ENCODE measurements around the gene USP34.

The USP34 gene

DNA sequence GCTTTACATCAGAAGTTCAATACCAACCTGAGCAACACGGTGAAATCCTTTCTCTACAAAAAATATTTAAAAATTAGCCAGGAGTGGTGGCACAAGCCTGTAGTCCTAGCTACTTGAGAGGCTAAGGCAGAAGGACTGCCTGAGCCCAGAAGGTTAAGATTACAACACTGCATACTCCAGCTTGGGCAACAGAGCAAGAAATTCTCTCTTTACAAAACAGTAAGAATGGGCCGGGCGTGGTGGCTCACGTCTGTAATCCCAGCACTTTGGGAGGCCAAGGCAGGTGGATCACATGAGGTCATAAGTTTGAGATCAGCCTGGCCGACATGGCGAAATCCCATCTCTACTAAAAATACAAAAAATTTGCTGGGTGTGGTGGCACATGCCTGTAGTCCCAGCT is 113.2 kb downstream of the USP34 start:
- Histone ChIP-seq H3K36me3 (ENCODE audit: insufficient read depth, low read depth, low read length) (peaks cover 10% of the 10 kb centered on the region; the same call in 1 of the 2 replicates), H3K27me3 (ENCODE audit: insufficient read depth, low read length) (no peaks in the 10 kb centered on the region), H3K27ac (ENCODE audit: low read length) (no peak overlapping the region), H3K4me3 (ENCODE audit: low read length) (no peak overlapping the region), H3K9ac (ENCODE audit: low read depth, low read length) (no peak overlapping the region), H3K9me3 (ENCODE audit: insufficient read depth, low read depth, low read length) (peaks cover 7% of the 10 kb centered on the region; the same call in 1 of the 2 replicates), H3K4me1 (ENCODE audit: insufficient read depth, low read length) (peaks cover 5% of the 10 kb centered on the region; the same call in 1 of the 2 replicates)

DNA sequence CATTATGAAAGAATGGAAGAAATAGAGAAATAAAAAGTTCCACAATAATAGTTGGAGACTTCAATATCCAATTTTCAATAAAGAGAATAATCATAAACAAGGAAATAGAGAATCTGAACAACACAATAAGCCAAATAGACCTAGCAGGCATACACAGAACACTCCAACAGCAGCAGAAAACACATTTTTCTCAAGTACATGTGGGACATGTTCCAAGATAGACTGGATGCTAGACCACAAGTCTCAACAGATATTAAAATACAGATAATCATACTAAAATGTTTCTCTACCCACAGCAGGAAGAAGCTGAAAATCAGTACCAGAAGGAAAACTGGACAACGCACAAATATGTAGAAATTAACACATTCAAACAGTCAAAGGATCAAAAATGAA is 113.9 kb downstream of the USP34 start:
- Histone ChIP-seq H3K4me3 (ENCODE audit: low read length) (no peak overlapping the region), H3K4me1 (ENCODE audit: insufficient read depth, low read length) (peaks cover 5% of the 10 kb centered on the region; the same call in 1 of the 2 replicates), H3K9me3 (ENCODE audit: insufficient read depth, low read depth, low read length) (peaks cover 7% of the 10 kb centered on the region; the same call in 1 of the 2 replicates), H3K36me3 (ENCODE audit: insufficient read depth, low read depth, low read length) (peaks cover 10% of the 10 kb centered on the region; the same call in 1 of the 2 replicates), H3K9ac (ENCODE audit: low read depth, low read length) (no peak overlapping the region), H3K27me3 (ENCODE audit: insufficient read depth, low read length) (no peaks in the 10 kb centered on the region), H3K27ac (ENCODE audit: low read length) (no peak overlapping the region)

DNA sequence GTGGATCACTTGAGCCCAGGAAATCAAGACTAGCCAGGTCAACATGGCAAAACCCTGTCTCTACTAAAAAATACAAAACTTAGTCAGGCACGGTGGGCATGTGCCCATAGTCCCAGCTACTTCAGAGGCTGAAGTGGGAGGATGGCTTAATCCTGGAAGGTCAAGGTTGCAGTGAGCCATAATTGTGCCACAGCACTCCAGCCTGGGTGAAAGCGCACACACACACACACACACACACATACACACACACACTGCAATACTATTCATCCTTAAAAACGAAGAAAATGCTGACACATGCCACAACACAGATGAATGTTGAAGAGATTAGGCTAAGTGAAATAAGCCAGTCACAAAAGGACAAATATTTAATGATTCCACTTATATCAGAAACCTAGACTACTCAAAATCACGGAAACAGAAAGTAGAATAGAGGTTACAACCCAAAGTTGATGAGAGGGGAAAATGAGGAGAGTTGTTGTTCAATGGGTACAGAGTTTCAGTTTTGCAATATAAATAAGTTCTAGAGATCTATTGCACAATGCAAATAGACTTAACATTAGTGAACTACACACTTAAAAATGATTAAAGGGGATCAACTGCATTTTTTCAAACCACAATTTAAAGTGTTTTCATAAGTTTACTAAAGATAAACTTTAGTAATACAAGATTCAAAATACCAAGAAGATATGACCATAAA is 114.5 kb downstream of the USP34 start:
- no peak overlapping the region for H3K4me3 ChIP-seq (ENCODE audit: low read length)
- peaks cover 5% of the 10 kb centered on the region; the same call in 1 of the 2 replicates for H3K4me1 ChIP-seq (ENCODE audit: insufficient read depth, low read length)

DNA sequence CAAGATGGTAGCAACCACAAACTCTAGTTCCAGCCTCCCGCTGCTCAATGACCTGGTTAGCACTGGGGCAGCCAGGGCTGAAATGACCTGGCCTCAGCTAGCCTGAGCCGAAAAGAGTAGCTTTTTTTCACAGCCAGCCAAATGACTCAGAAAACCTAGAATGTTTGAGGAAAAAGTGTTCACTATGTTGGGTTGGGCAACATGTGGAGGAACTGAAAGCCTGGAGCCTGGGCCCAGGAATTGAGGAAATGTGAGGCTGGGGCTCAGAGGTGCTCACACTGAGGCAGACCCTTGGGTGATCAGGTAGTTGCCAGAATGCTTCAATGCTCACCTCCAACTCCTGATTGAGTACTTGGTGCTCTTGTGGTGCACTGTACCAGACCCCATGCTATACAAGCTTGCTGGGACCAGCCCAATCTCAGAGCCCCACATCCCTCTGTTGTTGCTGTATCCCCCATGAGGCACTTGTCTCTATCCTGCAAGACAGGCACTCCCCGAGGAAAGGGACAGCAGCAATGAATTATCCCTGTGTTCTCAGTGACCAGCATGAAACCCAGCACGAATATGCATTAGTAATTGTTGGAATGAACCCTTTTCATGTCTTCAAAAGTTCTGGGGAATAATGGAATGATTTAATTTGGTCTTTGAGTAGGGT is 116.2 kb downstream of the USP34 start:
- Histone ChIP-seq H3K4me3 (ENCODE audit: low read length) (no peak overlapping the region), H3K27ac (ENCODE audit: low read length) (no peak overlapping the region), H3K9me3 (ENCODE audit: insufficient read depth, low read depth, low read length) (peaks cover 7% of the 10 kb centered on the region; the same call in 1 of the 2 replicates), H3K4me1 (ENCODE audit: insufficient read depth, low read length) (peaks cover 5% of the 10 kb centered on the region; the same call in 1 of the 2 replicates), H3K27me3 (ENCODE audit: insufficient read depth, low read length) (no peaks in the 10 kb centered on the region), H3K9ac (ENCODE audit: low read depth, low read length) (no peak overlapping the region), H3K36me3 (ENCODE audit: insufficient read depth, low read depth, low read length) (peaks cover 14% of the 10 kb centered on the region; the same call in 1 of the 2 replicates)

More for the DNA sequence above, 114.5 kb downstream of the USP34 start:
- H3K9ac ChIP-seq (ENCODE audit: low read depth, low read length), result no peak overlapping the region
- peaks cover 7% of the 10 kb centered on the region; the same call in 1 of the 2 replicates for H3K9me3 ChIP-seq (ENCODE audit: insufficient read depth, low read depth, low read length)
- peaks cover 10% of the 10 kb centered on the region; the same call in 1 of the 2 replicates for H3K36me3 ChIP-seq (ENCODE audit: insufficient read depth, low read depth, low read length)
- no peak overlapping the region for H3K27ac ChIP-seq (ENCODE audit: low read length)
- no peaks in the 10 kb centered on the region for H3K27me3 ChIP-seq (ENCODE audit: insufficient read depth, low read length)

DNA sequence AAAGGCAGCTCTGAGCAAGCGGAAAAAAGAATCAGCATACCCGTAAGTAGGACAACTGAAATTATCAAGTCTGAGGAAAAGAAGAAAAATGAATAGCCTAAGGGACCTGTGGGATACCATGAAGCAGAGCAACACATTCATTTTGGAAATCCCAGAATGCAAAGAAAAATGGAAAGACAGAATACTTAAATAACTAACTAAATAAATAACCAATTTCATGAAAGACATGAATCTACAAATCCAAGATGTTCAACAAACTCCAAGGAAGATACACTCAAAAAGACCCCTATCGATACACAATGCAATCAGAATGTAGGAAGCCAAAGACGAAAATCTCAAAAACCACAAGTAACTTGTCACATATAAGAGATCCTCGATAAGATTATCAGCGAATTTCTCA is 117.0 kb downstream of the USP34 start:
- peaks cover 5% of the 10 kb centered on the region; the same call in 1 of the 2 replicates for H3K4me1 ChIP-seq (ENCODE audit: insufficient read depth, low read length)
- no peak overlapping the region for H3K4me3 ChIP-seq (ENCODE audit: low read length)
- H3K27me3 ChIP-seq (ENCODE audit: insufficient read depth, low read length), result no peaks in the 10 kb centered on the region
- H3K9me3 ChIP-seq (ENCODE audit: insufficient read depth, low read depth, low read length), result peaks cover 7% of the 10 kb centered on the region; the same call in 1 of the 2 replicates
- no peak overlapping the region for H3K27ac ChIP-seq (ENCODE audit: low read length)
- no peak overlapping the region for H3K9ac ChIP-seq (ENCODE audit: low read depth, low read length)
- peaks cover 20% of the 10 kb centered on the region; the same call in 1 of the 2 replicates for H3K36me3 ChIP-seq (ENCODE audit: insufficient read depth, low read depth, low read length)

DNA sequence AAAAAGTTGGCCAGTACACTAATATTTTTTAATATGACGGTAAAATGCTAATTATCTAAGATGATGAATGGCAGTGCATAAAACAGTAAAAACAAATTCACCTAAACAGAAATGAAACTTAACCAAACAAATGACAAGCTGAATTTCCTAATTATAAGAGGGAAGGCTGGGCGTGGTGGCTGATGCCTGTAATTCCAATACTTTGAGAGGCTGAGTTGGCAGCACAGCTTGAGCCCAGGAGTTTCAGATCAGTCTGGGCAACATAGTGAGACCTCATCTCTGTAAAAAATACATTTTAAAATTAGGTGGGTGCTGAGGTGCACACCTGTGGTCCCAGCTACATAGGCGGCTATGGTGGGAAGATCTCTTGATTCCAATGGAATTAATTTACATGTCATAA is 120.1 kb downstream of the USP34 start:
- no peak overlapping the region for H3K27ac ChIP-seq (ENCODE audit: low read length)
- peaks cover 7% of the 10 kb centered on the region; the same call in 1 of the 2 replicates for H3K9me3 ChIP-seq (ENCODE audit: insufficient read depth, low read depth, low read length)
- no peaks in the 10 kb centered on the region for H3K27me3 ChIP-seq (ENCODE audit: insufficient read depth, low read length)
- H3K36me3 ChIP-seq (ENCODE audit: insufficient read depth, low read depth, low read length), result peaks cover 43% of the 10 kb centered on the region
- H3K4me1 ChIP-seq (ENCODE audit: insufficient read depth, low read length), result no peaks in the 10 kb centered on the region; the same call in 1 of the 2 replicates
- H3K9ac ChIP-seq (ENCODE audit: low read depth, low read length), result no peak overlapping the region
- H3K4me3 ChIP-seq (ENCODE audit: low read length), result no peak overlapping the region

DNA sequence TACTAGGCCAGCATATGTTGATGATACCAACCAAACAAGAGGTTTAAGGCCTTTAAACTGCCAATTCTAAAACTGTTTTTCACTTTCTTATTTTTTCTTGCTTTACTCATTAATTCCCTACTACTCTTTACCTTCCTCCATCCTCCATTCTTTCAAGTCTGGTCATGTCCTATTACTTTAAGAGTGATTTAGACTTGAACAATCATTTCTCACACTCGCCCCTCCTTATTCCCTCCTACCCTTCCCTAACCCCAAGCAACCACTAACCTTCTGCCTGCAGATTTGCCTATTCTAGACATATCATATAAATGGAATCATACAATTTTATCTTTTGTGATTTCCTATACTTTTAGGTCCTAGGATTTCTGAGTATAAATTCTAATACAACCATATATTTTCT is 127.7 kb downstream of the USP34 start:
- Histone ChIP-seq H3K4me3 (ENCODE audit: low read length) (no peak overlapping the region), H3K9me3 (ENCODE audit: insufficient read depth, low read depth, low read length) (no peaks in the 10 kb centered on the region), H3K36me3 (ENCODE audit: insufficient read depth, low read depth, low read length) (peaks cover 82% of the 10 kb centered on the region), H3K9ac (ENCODE audit: low read depth, low read length) (no peak overlapping the region), H3K27me3 (ENCODE audit: insufficient read depth, low read length) (no peaks in the 10 kb centered on the region), H3K4me1 (ENCODE audit: insufficient read depth, low read length) (no peaks in the 10 kb centered on the region), H3K27ac (ENCODE audit: low read length) (no peak overlapping the region)

DNA sequence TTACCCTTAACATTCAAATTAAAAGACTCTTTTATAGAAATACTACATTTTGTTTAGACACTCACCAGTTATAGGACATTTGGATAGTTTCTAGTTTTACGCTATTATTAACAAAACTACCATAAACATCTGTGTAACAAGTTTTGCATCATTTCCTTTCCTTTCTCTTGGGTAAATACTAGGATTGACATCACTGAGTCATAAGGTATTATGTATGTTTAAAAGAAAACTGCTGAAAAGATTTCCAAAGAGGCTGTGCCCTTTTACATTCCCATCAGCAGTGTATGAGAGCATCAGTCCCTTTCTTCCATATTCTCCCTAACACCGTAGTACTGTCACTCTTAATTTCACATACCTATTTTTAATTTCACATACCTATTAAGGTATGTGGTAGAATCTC is 130.6 kb downstream of the USP34 start:
- Histone ChIP-seq H3K9me3 (ENCODE audit: insufficient read depth, low read depth, low read length) (no peaks in the 10 kb centered on the region), H3K4me1 (ENCODE audit: insufficient read depth, low read length) (no peaks in the 10 kb centered on the region), H3K36me3 (ENCODE audit: insufficient read depth, low read depth, low read length) (peaks cover 74% of the 10 kb centered on the region), H3K27me3 (ENCODE audit: insufficient read depth, low read length) (no peaks in the 10 kb centered on the region), H3K27ac (ENCODE audit: low read length) (no peak overlapping the region), H3K4me3 (ENCODE audit: low read length) (no peak overlapping the region), H3K9ac (ENCODE audit: low read depth, low read length) (no peak overlapping the region)

DNA sequence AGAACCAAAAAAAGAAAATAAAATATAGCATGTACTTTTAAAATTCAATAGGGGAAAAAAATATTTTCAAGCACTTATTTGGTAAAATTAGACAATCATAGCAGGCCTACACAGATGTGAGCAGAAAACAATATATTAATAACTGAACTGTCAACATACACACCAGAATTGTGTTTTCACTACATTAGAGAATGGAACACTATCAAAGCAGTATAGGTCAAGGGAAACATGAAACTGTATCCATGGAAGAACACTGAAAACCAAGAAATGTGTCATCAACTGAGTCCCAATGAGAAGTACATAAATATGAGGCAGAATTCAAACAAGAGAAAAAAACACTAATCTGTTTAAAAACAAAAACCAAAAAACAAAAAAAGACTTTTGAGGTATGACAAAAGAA is 132.4 kb downstream of the USP34 start:
- no peak overlapping the region for H3K9ac ChIP-seq (ENCODE audit: low read depth, low read length)
- H3K4me3 ChIP-seq (ENCODE audit: low read length), result no peak overlapping the region
- no peaks in the 10 kb centered on the region for H3K9me3 ChIP-seq (ENCODE audit: insufficient read depth, low read depth, low read length)
- peaks cover 58% of the 10 kb centered on the region for H3K36me3 ChIP-seq (ENCODE audit: insufficient read depth, low read depth, low read length)
- no peaks in the 10 kb centered on the region for H3K27me3 ChIP-seq (ENCODE audit: insufficient read depth, low read length)
- no peaks in the 10 kb centered on the region for H3K4me1 ChIP-seq (ENCODE audit: insufficient read depth, low read length)
- H3K27ac ChIP-seq (ENCODE audit: low read length), result no peak overlapping the region

DNA sequence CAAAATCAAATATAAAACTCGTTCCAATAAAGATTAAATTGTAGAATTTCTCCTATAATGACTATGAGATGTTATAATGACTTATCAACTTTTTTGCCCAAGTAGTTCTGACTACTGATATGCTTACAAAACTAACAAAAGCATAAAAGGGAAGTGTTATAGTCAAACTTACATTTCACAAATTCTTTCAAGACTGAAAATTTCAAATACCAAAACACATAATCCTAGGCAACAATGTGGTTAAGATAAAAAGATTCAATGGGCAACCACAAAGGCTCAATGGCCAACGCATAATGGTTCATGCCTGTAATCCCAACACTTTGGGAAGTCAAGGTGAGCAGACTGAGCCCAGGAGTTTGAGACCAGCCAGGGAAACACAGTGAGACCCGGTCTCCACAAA is 135.7 kb downstream of the USP34 start:
- no peak overlapping the region for H3K9ac ChIP-seq (ENCODE audit: low read depth, low read length)
- peaks cover 59% of the 10 kb centered on the region for H3K36me3 ChIP-seq (ENCODE audit: insufficient read depth, low read depth, low read length)
- H3K4me3 ChIP-seq (ENCODE audit: low read length), result no peak overlapping the region
- H3K27me3 ChIP-seq (ENCODE audit: insufficient read depth, low read length), result no peaks in the 10 kb centered on the region
- no peaks in the 10 kb centered on the region for H3K9me3 ChIP-seq (ENCODE audit: insufficient read depth, low read depth, low read length)
- no peak overlapping the region for H3K27ac ChIP-seq (ENCODE audit: low read length)
- H3K4me1 ChIP-seq (ENCODE audit: insufficient read depth, low read length), result no peaks in the 10 kb centered on the region

DNA sequence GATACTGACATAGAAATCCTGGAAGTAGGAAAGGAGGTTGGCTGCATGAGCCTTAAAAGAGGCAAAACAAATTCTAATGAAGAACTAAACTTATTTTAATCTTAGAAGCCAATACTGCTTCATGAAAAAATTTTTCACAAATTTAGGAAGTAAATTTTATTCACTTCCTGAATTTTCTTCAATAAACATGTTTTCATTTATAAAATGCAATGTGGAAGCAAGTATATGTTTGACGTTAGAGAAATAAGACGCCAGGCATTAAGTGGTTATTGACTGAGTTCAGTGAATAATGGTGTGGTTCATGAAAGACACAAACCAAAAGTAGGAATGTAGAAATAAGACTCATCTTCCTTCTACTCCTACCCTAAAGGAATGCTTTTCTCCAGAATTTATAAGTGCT is 136.4 kb downstream of the USP34 start:
- no peak overlapping the region for H3K27ac ChIP-seq (ENCODE audit: low read length)
- H3K36me3 ChIP-seq (ENCODE audit: insufficient read depth, low read depth, low read length), result peaks cover 61% of the 10 kb centered on the region
- H3K9ac ChIP-seq (ENCODE audit: low read depth, low read length), result no peak overlapping the region
- H3K4me1 ChIP-seq (ENCODE audit: insufficient read depth, low read length), result no peaks in the 10 kb centered on the region
- no peak overlapping the region for H3K4me3 ChIP-seq (ENCODE audit: low read length)
- H3K27me3 ChIP-seq (ENCODE audit: insufficient read depth, low read length), result no peaks in the 10 kb centered on the region
- no peaks in the 10 kb centered on the region for H3K9me3 ChIP-seq (ENCODE audit: insufficient read depth, low read depth, low read length)

Measured in iPS-20b (cell line).